Smooth muscle cell (in vitro differentiated cells): ENCODE measurements around the gene TRIM17. TPM values are rescaled to one million over a fixed set of nuclear protein-coding genes. Genes with fewer than 3 reads are reported as not detected.

Experiments
- DNase-seq: peaks from one replicate; lab custom pipeline; 2025; ENCODE audit not compliant: unreplicated experiment; lab: John Stamatoyannopoulos, UW
- H2AFZ ChIP-seq: fragments of 200-600 bp; sonication (generic); 2 replicates; pipeline ENCODE4 v1.6.0; 2016; ENCODE audit warnings: antibody characterized with exemption, low read depth, mild to moderate bottlenecking
- H3F3A ChIP-seq: fragments of 200-600 bp; sonication (generic); 2 replicates; pipeline ENCODE4 v1.6.0; 2017; ENCODE audit warnings: antibody characterized with exemption, low read depth
- H3K27ac ChIP-seq: fragments of 200-600 bp; sonication (generic); 2 replicates; pipeline ENCODE4 v1.5.1; 2016; ENCODE audit warnings: low read depth, mild to moderate bottlenecking
- H3K27me3 ChIP-seq: fragments of 200-600 bp; sonication (generic); 2 replicates; pipeline ENCODE4 v1.6.1; 2016; ENCODE audit warnings: low read depth, mild to moderate bottlenecking
- H3K36me3 ChIP-seq: fragments of 200-600 bp; sonication (generic); 2 replicates; pipeline ENCODE4 v1.5.1; 2016; ENCODE audit warnings: low read depth
- H3K4me1 ChIP-seq: fragments of 200-600 bp; sonication (generic); 2 replicates; pipeline ENCODE4 v1.5.1; 2016; ENCODE audit warnings: low read depth
- H3K4me2 ChIP-seq: fragments of 200-600 bp; sonication (generic); 2 replicates; pipeline ENCODE4 v1.6.0; 2016; ENCODE audit warnings: mild to moderate bottlenecking
- H3K4me3 ChIP-seq: fragments of 200-600 bp; sonication (generic); 2 replicates; pipeline ENCODE4 v1.5.1; 2016; ENCODE audit warnings: mild to moderate bottlenecking
- H3K79me2 ChIP-seq: fragments of 200-600 bp; sonication (generic); 2 replicates; pipeline ENCODE4 v1.6.0; 2016; ENCODE audit warnings: low read depth, mild to moderate bottlenecking
- H3K9ac ChIP-seq: fragments of 200-600 bp; sonication (generic); 2 replicates; pipeline ENCODE4 v1.6.0; 2016; ENCODE audit warnings: low read depth
- H3K9me3 ChIP-seq: fragments of 200-600 bp; sonication (generic); replicated peaks from 2 replicates; pipeline ENCODE4 v1.5.1; 2016; ENCODE audit warnings: low read depth
- H4K20me1 ChIP-seq: fragments of 200-600 bp; sonication (generic); 2 replicates; pipeline ENCODE4 v1.6.0; 2016; ENCODE audit warnings: low read depth
- WGBS: methylation state at CpG from one replicate; pipeline ENCODE4 v1.1.7; 2016; ENCODE audit warnings: low lambda C conversion rate; 5-methylcytosine and 5-hydroxymethylcytosine counted together
- polyA plus RNA-seq: library from polyadenylated mRNA; unstranded; fragments of >200 nt; fragmentation: Nextera tagmentation; extraction: Ambion mirVana; gene quantifications from 2 replicates; pipeline ENCODE4 v1.2.1, GENCODE V29; 2016
- total RNA-seq: library from RNA; depleted of rRNA; stranded (reverse); fragments of >200 nt; gene quantifications from 2 replicates; pipeline ENCODE4 v1.2.3, GENCODE V29; 2014
- TF ChIP-seq, protein P1 (sequence below): fragments of 200-600 bp; sonication (generic); IDR thresholded peaks from 2 replicates; pipeline ENCODE4 v1.5.1; 2017; ENCODE audit warnings: borderline replicate concordance, mild to moderate bottlenecking, antibody characterized with exemption; ENCODE audit not compliant: insufficient read depth, poor library complexity, severe bottlenecking

The TRIM17 gene
- total and polyA plus RNA-seq, 2 experiments from 2014 or later = 1.5 to 1.6 TPM

DNA sequence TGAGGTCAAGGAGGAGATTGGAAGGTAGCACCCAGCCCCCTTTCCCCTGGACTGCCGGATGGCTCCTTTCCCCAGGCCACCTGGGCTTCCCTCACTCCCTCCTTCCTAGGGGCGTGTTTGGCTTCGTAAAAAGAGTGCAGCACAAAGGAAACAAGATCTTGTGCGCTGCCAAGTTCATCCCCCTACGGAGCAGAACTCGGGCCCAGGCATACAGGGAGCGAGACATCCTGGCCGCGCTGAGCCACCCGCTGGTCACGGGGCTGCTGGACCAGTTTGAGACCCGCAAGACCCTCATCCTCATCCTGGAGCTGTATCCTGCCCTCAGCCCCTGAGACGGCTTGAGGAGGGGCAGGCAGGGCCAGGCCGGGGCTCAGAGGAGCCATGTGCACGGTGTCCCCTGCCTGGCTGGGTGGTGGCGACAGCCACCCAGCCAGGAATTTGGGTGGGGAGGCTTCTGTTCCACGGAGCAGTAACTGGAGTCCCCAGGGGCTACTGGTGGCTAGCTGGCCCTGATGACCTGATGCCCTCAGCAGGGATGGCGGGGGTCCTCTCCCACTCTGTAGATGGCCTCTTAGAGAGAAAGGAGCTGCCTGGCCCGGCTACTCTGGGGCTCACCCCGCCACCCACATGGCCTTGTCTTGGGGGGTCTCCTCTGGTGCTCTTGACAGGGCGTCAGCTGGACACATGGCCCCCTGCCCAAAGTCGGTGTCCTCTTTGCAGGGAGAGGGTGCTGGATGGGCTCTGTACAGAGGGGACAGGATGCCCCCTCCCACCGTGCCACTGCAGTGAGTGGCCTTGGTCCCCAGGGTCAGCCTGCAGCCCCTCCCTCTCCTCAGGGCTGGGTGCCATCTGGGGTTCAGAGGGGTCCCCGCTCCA is 49.6 kb downstream of the TRIM17 start:
- no peak overlapping the region for H3K4me3 ChIP-seq
- no peak for DNase-seq
- H2AFZ ChIP-seq = no peak overlapping the region
- H4K20me1 ChIP-seq = no peaks in the 10 kb centered on the region
- no peaks in the 10 kb centered on the region for H3K36me3 ChIP-seq
- H3K9ac ChIP-seq = no peak overlapping the region
- H3K27ac ChIP-seq = no peak overlapping the region
- H3K4me2 ChIP-seq = no peak overlapping the region
- no peaks in the 10 kb centered on the region for H3K4me1 ChIP-seq
- H3K9me3 ChIP-seq = no peaks in the 10 kb centered on the region
- H3K27me3 ChIP-seq = no peaks in the 10 kb centered on the region
- H3K79me2 ChIP-seq = no peaks in the 10 kb centered on the region
- TF ChIP-seq, protein P1, sequence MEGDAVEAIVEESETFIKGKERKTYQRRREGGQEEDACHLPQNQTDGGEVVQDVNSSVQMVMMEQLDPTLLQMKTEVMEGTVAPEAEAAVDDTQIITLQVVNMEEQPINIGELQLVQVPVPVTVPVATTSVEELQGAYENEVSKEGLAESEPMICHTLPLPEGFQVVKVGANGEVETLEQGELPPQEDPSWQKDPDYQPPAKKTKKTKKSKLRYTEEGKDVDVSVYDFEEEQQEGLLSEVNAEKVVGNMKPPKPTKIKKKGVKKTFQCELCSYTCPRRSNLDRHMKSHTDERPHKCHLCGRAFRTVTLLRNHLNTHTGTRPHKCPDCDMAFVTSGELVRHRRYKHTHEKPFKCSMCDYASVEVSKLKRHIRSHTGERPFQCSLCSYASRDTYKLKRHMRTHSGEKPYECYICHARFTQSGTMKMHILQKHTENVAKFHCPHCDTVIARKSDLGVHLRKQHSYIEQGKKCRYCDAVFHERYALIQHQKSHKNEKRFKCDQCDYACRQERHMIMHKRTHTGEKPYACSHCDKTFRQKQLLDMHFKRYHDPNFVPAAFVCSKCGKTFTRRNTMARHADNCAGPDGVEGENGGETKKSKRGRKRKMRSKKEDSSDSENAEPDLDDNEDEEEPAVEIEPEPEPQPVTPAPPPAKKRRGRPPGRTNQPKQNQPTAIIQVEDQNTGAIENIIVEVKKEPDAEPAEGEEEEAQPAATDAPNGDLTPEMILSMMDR = no peak
- 87% methylated on average over 22 of the region's 24 CpGs for WGBS
- H3F3A ChIP-seq = no peaks in the 10 kb centered on the region

DNA sequence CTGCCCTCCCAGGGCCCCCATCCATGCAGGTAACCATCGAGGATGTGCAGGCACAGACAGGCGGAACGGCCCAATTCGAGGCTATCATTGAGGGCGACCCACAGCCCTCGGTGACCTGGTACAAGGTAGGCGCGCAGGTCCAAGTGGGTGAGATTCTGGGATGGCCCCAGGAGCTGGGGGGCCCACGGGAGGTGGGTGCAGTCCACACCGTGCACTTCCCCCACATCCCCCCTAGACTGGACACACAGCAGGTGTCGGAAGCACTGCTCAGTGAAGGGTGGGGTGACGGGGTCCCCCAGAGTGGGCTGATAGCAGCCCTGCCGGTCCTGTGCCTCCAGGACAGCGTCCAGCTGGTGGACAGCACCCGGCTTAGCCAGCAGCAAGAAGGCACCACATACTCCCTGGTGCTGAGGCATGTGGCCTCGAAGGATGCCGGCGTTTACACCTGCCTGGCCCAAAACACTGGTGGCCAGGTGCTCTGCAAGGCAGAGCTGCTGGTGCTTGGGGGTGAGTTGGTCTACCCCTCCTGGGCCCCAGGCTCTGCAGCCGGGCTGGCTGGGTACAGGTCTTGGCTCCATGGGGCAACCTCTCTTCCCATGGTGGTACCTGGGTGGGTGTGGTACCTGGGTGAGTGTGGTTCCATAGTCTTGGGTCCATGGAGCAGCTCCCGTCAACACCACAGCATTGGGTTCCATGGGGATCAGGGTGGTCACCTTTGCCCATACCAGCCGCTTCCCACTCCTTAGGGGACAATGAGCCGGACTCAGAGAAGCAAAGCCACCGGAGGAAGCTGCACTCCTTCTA is 50.4 kb downstream of the TRIM17 start:
- Histone ChIP-seq H3K4me3 (no peak overlapping the region), H3K9me3 (no peaks in the 10 kb centered on the region), H3K27ac (no peak overlapping the region), H3F3A (no peaks in the 10 kb centered on the region), H4K20me1 (no peaks in the 10 kb centered on the region), H3K27me3 (no peaks in the 10 kb centered on the region), H3K36me3 (no peaks in the 10 kb centered on the region), H3K79me2 (no peaks in the 10 kb centered on the region), H3K4me2 (no peak overlapping the region), H2AFZ (no peak overlapping the region), H3K9ac (no peak overlapping the region), H3K4me1 (no peaks in the 10 kb centered on the region)
- TF ChIP-seq, protein P1 = no peak
- WGBS = 97% methylated on average over 23 of the region's 23 CpGs
- no peak for DNase-seq

DNA sequence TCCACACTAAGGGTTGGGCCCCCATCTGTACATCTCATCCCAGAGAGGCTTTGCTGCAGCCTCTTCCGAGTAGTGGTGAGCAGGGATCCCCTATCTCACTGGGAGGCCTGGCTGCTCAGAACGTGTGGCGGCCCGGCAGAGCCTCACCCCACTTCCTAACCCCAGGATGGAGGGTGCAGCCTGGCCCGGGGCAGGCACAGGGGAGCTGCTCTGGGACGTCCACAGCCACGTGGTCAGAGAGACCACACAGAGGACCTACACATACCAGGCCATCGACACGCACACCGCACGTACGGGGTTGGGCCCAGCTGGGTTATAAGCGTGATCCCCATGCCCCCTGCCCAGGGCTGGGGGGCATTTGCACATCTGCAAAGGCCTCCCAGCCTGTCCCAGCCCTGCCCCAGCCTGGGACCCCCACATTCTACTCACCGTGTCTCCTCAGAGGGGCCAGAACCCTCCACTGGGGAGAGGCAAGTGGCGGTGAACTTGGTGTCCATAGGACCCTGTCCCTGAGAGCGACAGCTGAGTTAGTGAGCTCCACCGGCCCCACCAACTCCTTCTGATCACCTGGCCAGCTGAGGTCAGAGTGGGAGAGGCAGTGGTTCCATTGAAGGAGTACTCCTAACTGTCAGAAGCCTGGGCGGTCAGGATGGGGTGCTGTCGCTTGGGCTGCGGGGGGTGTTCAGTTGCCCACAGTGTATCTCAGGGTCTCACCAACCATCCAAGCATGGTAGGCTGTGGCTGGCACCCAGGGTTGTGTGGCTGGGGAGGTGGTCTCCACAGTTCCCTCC is 51.2 kb downstream of the TRIM17 start:
- no peak for DNase-seq
- no peak overlapping the region for H3K4me2 ChIP-seq

More for the DNA sequence above, 51.2 kb downstream of the TRIM17 start:
- WGBS = 90% methylated on average over 20 of the region's 20 CpGs
- Histone ChIP-seq H3K79me2 (no peaks in the 10 kb centered on the region), H3F3A (no peaks in the 10 kb centered on the region), H3K9me3 (no peaks in the 10 kb centered on the region), H3K27me3 (no peaks in the 10 kb centered on the region), H4K20me1 (no peaks in the 10 kb centered on the region), H3K9ac (no peak overlapping the region), H3K27ac (no peak overlapping the region), H3K36me3 (no peaks in the 10 kb centered on the region), H2AFZ (no peak overlapping the region), H3K4me1 (no peaks in the 10 kb centered on the region), H3K4me3 (no peak overlapping the region)
- TF ChIP-seq, protein P1 = no peak
